NT2/D1 (cell line): Measurements from ENCODE around the gene TSR3.

ENCODE experiments used
- DNase-seq: peaks from one replicate; pipeline ENCODE4 v3.0.0-alpha.2; 2011; ENCODE audit warnings: low read depth, low spot score
- H3K27me3 ChIP-seq: 2 replicates; pipeline ENCODE4 v1.6.0; 2011; ENCODE audit warnings: mild to moderate bottlenecking; ENCODE audit not compliant: insufficient read length, insufficient read depth
- H3K36me3 ChIP-seq: 2 replicates; pipeline ENCODE4 v1.6.1; 2011; ENCODE audit warnings: mild to moderate bottlenecking, low read length, mixed read lengths; ENCODE audit not compliant: insufficient read depth, insufficient read length
- H3K4me1 ChIP-seq: 2 replicates; pipeline ENCODE4 v1.5.1; 2011; ENCODE audit not compliant: insufficient read depth, insufficient read length
- H3K4me3 ChIP-seq: 2 replicates; pipeline ENCODE4 v1.5.1; 2011; ENCODE audit warnings: low read depth; ENCODE audit not compliant: insufficient read length
- H3K9ac ChIP-seq: 2 replicates; pipeline ENCODE4 v1.6.0; 2011; ENCODE audit warnings: low read depth; ENCODE audit not compliant: insufficient read length
- H3K9me3 ChIP-seq: 2 replicates; pipeline ENCODE4 v1.5.1; 2011; ENCODE audit warnings: mild to moderate bottlenecking, low read length; ENCODE audit not compliant: insufficient read depth
- SUZ12 ChIP-seq: IDR thresholded peaks from 2 replicates; pipeline ENCODE4 v1.6.1; 2011; ENCODE audit not compliant: insufficient read length, insufficient read depth; ENCODE audit errors: extremely low read depth
- YY1 ChIP-seq: IDR thresholded peaks from 2 replicates; pipeline ENCODE4 v1.6.1; 2011; ENCODE audit not compliant: insufficient read length, insufficient read depth
- ZNF274 ChIP-seq: IDR thresholded peaks from 2 replicates; pipeline ENCODE4 v1.6.1; 2011; ENCODE audit warnings: mild to moderate bottlenecking, low read depth, low read length

TSR3 gene

GRCh38 chr16:1327619-1327947, 24.1 kb downstream of the TSR3 start:
- peaks cover 9% of the 10 kb centered on the region; the same call in 1 of the 2 replicates for H3K9me3 ChIP-seq
- no peak for DNase-seq
- TF ChIP-seq ZNF274 (no peak), SUZ12 (no peak), YY1 (no peak)
- no peak overlapping the region for H3K4me3 ChIP-seq
- peaks cover 9% of the 10 kb centered on the region for H3K27me3 ChIP-seq
- peaks cover 17% of the 10 kb centered on the region for H3K4me1 ChIP-seq
- H3K9ac ChIP-seq, result no peak overlapping the region
- H3K36me3 ChIP-seq, result peaks cover 31% of the 10 kb centered on the region

- no peak overlapping the region for H3K4me3 ChIP-seq
- peaks cover 4% of the 10 kb centered on the region for H3K27me3 ChIP-seq
- peaks cover 13% of the 10 kb centered on the region for H3K4me1 ChIP-seq
- H3K36me3 ChIP-seq, result peaks cover 32% of the 10 kb centered on the region
- TF ChIP-seq YY1 (no peak), ZNF274 (no peak), SUZ12 (no peak)
- H3K9ac ChIP-seq, result no peak overlapping the region
- H3K9me3 ChIP-seq, result peaks cover 9% of the 10 kb centered on the region; the same call in 1 of the 2 replicates
- DNase-seq, result no peak
These were observed 24.6 kb downstream of the TSR3 start for GRCh38 chr16:1326946-1327618.

- no peak for TF ChIP-seq YY1
- TF ChIP-seq SUZ12, result no peak
- TF ChIP-seq ZNF274, result no peak
- no peaks in the 10 kb centered on the region for H3K27me3 ChIP-seq
- peaks cover 9% of the 10 kb centered on the region for H3K4me1 ChIP-seq
- H3K4me3 ChIP-seq, result no peak overlapping the region
- H3K9ac ChIP-seq, result no peak overlapping the region
- H3K9me3 ChIP-seq, result peaks cover 9% of the 10 kb centered on the region; the same call in 1 of the 2 replicates
- H3K36me3 ChIP-seq, result peaks cover 39% of the 10 kb centered on the region
- no peak for DNase-seq
These were observed 25.3 kb downstream of the TSR3 start for GRCh38 chr16:1326391-1326790.

GRCh38 chr16:1325673-1326371, 25.9 kb downstream of the TSR3 start:
- H3K9ac ChIP-seq, result no peak overlapping the region
- H3K36me3 ChIP-seq, result peaks cover 45% of the 10 kb centered on the region
- no peak for DNase-seq
- H3K27me3 ChIP-seq, result no peaks in the 10 kb centered on the region
- TF ChIP-seq SUZ12, result no peak
- no peak for TF ChIP-seq ZNF274
- no peak for TF ChIP-seq YY1
- no peak overlapping the region for H3K4me3 ChIP-seq
- H3K9me3 ChIP-seq, result peaks cover 9% of the 10 kb centered on the region; the same call in 1 of the 2 replicates
- peaks cover 8% of the 10 kb centered on the region for H3K4me1 ChIP-seq

GRCh38 chr16:1325261-1325660, 26.4 kb downstream of the TSR3 start:
- H3K36me3 ChIP-seq, result peaks cover 50% of the 10 kb centered on the region
- TF ChIP-seq SUZ12 (no peak), ZNF274 (no peak), YY1 (no peak)

GRCh38 chr16:1324286-1324826, 27.3 kb downstream of the TSR3 start:
- peaks cover 60% of the 10 kb centered on the region for H3K36me3 ChIP-seq
- no peaks in the 10 kb centered on the region for H3K27me3 ChIP-seq
- peaks cover 8% of the 10 kb centered on the region for H3K4me1 ChIP-seq
- no peak overlapping the region for H3K4me3 ChIP-seq
- no peak for DNase-seq
- no peak overlapping the region for H3K9ac ChIP-seq
- H3K9me3 ChIP-seq, result no peaks in the 10 kb centered on the region
- no peak for TF ChIP-seq SUZ12
- no peak for TF ChIP-seq YY1
- TF ChIP-seq ZNF274, result no peak

More at GRCh38 chr16:1325261-1325660, 26.4 kb downstream of the TSR3 start:
- DNase-seq, result no peak
- Histone ChIP-seq H3K4me3 (no peak overlapping the region), H3K9ac (no peak overlapping the region), H3K27me3 (no peaks in the 10 kb centered on the region), H3K4me1 (peaks cover 8% of the 10 kb centered on the region), H3K9me3 (peaks cover 5% of the 10 kb centered on the region; the same call in 1 of the 2 replicates)
